GM13977 (cell line): Measurements from ENCODE around the gene RNH1.
A peak's percentile ranks its signal among the peaks of the same experiment; 100 is the strongest.

Experiments used
- DNase-seq: peaks from one replicate; pipeline ENCODE4 v3.0.0; 2012; ENCODE audit warnings: low spot score
- CTCF ChIP-seq: IDR thresholded peaks from 2 replicates; pipeline ENCODE4 v1.5.1; 2012; ENCODE audit warnings: mild to moderate bottlenecking, control low read depth; ENCODE audit not compliant: insufficient read depth; ENCODE audit errors: extremely low read depth, missing control alignments
- in situ Hi-C: fragments of 300-500 bp; cut with MboI; formaldehyde crosslinking; loops from one replicate; pipeline ENCODE4 v1.12.0; 2022; ENCODE audit warnings: low sequenced_read_pairs, low pct_unique_long_range_greater_than_20kb, mixed read lengths, inconsistent platforms; ENCODE audit not compliant: unreplicated experiment

Gene RNH1

DNA sequence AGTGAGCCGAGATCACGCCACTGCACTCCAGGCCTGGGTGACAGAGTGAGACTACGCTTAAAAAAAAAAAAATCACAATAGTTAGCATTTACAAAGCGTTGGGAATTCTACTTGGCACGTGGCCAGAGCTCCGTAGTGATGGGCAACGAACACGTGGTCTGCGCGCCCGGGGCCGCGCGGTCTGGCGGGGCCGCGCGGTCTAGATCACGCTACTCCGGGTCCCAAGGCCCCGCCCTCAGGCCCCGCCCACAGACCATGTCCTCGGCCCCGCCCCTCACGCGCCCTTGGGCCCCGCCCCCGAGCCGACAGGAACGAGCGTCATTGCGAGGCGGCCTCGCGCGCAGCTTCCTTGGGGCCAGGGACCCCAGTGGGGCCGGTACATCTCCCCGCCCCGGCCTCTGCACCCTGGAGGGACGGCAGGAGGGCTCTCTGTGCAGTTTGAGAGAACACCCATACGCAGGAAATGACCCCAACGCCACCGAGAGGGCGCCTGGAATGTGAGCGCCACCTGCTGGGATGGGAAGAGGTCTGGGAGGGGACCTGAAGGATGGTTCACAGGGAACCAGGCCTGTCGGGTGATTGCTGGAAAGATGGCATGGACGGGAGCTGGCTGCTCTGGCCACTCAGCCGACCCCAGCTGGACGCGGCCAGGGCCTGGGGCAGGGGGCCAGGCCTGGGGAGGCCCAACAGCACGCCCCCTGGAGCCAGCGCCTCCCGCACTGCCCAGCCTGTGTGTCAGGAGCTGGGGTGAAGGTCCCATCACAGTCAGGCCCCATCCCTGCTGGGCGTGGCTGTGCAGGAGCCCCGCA lies 58.9 kb downstream of the RNH1 start:
- in situ Hi-C loops, result no loop called here
- peak; percentile 88 for TF ChIP-seq CTCF
- peak; percentile 97 for DNase-seq

GRCh38 chr11:446891-447290 lies 60.2 kb downstream of the RNH1 start:
- no peak for TF ChIP-seq CTCF
- in situ Hi-C loops, result no loop called here
- DNase-seq, result no peak

DNA sequence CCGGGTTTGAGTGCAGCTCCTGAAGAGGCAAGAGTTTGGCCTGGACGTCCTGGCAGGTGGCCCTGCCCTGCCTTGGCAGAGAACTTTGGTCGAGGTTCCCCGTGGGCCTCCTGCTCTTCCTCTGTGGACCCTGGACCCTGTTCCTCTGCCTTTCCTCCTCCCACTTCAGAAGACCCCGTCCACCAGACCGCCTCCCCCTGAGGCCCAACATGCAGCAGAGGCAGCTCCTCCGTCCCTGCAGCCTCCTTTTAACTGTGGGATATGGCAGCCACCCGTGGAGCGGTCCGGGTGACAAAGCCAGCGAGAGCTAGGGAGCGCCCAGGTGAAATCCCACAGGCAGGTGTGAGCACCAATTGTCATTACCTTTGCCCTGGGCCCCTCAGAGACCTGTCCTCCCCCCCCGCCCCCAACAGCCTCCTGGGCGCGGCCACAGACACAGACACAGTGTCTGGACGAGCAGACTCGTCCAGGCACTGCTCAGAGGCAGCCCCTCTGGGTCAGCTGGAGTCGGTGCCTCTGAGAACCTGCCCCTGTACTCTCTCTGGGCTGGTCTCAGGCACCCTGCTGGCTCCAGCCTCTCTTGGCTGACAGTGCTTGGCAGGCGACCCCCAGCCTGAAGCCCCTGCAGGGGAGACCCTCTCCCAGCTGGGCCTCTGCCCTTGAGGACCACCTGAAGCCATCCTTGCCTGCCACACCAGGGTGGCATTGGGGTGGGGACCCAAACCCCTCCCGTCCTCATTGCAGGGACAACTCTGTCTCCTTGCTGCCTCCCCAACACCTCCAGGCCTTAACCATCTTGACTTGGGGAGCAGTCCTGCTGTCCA lies 61.1 kb downstream of the RNH1 start:
- TF ChIP-seq CTCF, result no peak
- DNase-seq, result no peak
- in situ Hi-C loops, result no loop called here
